ENCODE results near the gene SLX9.

DNA sequence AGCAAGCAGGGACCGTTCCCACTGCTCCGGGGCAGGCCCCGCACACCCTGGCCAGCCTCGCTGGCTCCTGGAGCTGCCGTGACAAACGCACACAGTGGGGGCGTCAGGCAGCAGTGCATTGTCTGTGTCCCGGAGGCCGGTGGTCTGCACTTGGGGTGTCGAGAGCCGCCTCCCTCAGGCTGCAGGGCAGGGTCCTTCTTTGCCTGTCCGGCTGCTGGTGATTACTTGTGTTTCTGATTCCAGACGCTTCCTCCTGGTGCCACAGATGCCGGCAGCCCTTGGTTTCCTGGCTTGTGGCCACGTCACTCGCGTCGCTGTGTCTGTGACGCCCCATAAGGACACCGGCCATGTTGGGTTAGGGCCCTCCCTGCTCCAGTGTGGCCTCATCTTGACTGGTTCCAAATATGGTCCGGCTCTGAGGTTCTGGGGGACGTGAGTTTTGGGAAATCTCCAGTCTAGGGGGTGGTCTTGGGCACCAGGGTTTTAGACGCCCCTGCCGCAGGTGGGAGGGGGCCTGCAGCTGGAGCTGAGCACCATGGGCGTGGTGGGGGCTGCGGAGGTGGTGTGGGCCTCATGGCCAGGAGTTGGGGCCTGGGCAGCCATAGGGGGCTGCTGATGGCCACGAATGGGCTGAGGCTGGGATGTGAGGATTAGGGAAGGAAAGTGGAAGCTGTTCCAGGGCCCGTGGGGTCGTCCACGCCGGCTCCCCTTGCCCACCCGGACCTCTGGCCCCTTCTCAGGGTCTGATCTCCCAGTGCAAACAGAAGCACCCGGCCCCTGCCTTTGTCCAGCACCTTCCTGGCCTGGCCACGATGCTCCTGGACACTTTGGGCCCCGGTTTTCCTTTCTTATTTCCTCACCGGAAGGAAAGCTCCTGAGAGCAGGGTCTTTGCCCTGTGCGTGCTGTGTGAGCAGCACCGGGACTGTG lies 41.0 kb downstream of the SLX9 start:
- no peak for TF ChIP-seq EZH2 (IDR thresholded peaks at IDR 0.05)
- TF ChIP-seq POLR2AphosphoS5 (IDR thresholded peaks at IDR 0.05; ENCODE audit: borderline replicate concordance, low read depth, low read length), result 0 out of 2 replicates have a peak, but pooled peaks have one; percentile 8
- TF ChIP-seq FOXP2 (optimal IDR thresholded peaks at IDR 0.05; ENCODE audit: control extremely low read depth, extremely low read length, insufficient read depth), result no peak

Measured in SK-N-MC (cell line).